Prostate gland (tissue), 2 donors: Measurements from ENCODE around the gene BOLA2. TPM values are rescaled to one million over a fixed set of nuclear protein-coding genes. Genes with fewer than 3 reads are reported as not detected.
"Not testable (repeated sequence)": the region's sequence is repeated elsewhere in the genome, so short reads cannot be mapped to it uniquely, and the experiment has no call there.

Experiments
- DNase-seq: peaks from one replicate; pipeline ENCODE4 v3.0.0-alpha.2; 2019; ENCODE audit warnings: low spot score
- H3K27ac ChIP-seq, 2 donors: fragments of 200-600 bp; sonication (generic); 2 replicates each; pipeline ENCODE4 v1.5.1; 2017 to 2019
- H3K27me3 ChIP-seq: fragments of 200-600 bp; sonication (generic); replicated peaks from 2 replicates; pipeline ENCODE4 v1.5.1; 2019; ENCODE audit not compliant: insufficient read depth
- H3K36me3 ChIP-seq, 2 donors: fragments of 200-600 bp; sonication (generic); 1 replicate in 1 of 2; 2 replicates in 1 of 2; pipeline versions ENCODE4 v1.5.1 to v1.8.1; 2017 to 2019
- H3K4me1 ChIP-seq: fragments of 200-600 bp; sonication (generic); replicated peaks from 2 replicates; pipeline ENCODE4 v1.5.1; 2019
- H3K4me3 ChIP-seq, 2 donors: fragments of 200-600 bp; sonication (generic); 2 replicates each; pipeline ENCODE4 v1.5.1; 2017 to 2019
- H3K9me3 ChIP-seq: fragments of 200-600 bp; sonication (generic); 2 replicates; pipeline ENCODE4 v1.5.1; 2017
- POLR2AphosphoS5 ChIP-seq: sonication (generic); formaldehyde crosslinking; IDR thresholded peaks from one replicate; pipeline ENCODE4 v1.6.1; 2017; ENCODE audit warnings: antibody characterized with exemption
- WGBS: methylation state at CpG from one replicate; pipeline ENCODE4 v1.1.5; 2018; 5-methylcytosine and 5-hydroxymethylcytosine counted together
- intact Hi-C: fragments of 100-400 bp; cut with DNase I; formaldehyde crosslinking; loops from one replicate; pipeline ENCODE4 v1.14.2; 2022
- total RNA-seq, 2 donors: library from RNA; depleted of rRNA; stranded (reverse); fragments of >200 nt; gene quantifications; one replicate each; pipeline ENCODE4 v1.1.0, GENCODE V29; 2016

The BOLA2 gene
- total RNA-seq, result 1 to 10 TPM; 8.5 to 8.6 TPM

- H3K4me3 ChIP-seq, H3K27me3 ChIP-seq, intact Hi-C loops, H3K36me3 ChIP-seq, H3K27ac ChIP-seq, H3K4me1 ChIP-seq, DNase-seq, H3K9me3 ChIP-seq: not testable (repeated sequence)
- no CpG with 5 or more reads among the region's 33 CpGs for WGBS
Observed at GRCh38 chr16:29454269-29454668, at the start of gene BOLA2, which contains the start of gene SLX1B. Gene BOLA2, minus strand, starts transcription at chr16:29454351. Its CDS starts 98 bp downstream, at chr16:29454253. Gene SLX1B, plus strand, starts transcription at chr16:29454533.

GRCh38 chr16:29482276-29482675 lies 28.1 kb upstream of the BOLA2 start:
- H3K36me3 ChIP-seq, DNase-seq, H3K4me3 ChIP-seq, intact Hi-C loops, H3K9me3 ChIP-seq, H3K27ac ChIP-seq, H3K27me3 ChIP-seq, H3K4me1 ChIP-seq: not testable (repeated sequence)
- WGBS, result 65% methylated on average over 6 of the region's 12 CpGs

GRCh38 chr16:29472065-29472464 lies 17.9 kb upstream of the BOLA2 start:
- H3K27me3 ChIP-seq, H3K9me3 ChIP-seq, DNase-seq, H3K27ac ChIP-seq, H3K4me1 ChIP-seq, intact Hi-C loops, H3K36me3 ChIP-seq, H3K4me3 ChIP-seq: not testable (repeated sequence)
- no CpG with 5 or more reads among the region's 4 CpGs for WGBS

GRCh38 chr16:29469660-29470059 lies 15.5 kb upstream of the BOLA2 start:
- H3K9me3 ChIP-seq, H3K27ac ChIP-seq, H3K27me3 ChIP-seq, H3K4me1 ChIP-seq, H3K36me3 ChIP-seq, H3K4me3 ChIP-seq, intact Hi-C loops: not testable (repeated sequence)
- DNase-seq, result peak; percentile 81
- peak; percentile 15 for TF ChIP-seq POLR2AphosphoS5
- 6% methylated on average over 5 of the region's 6 CpGs for WGBS

- intact Hi-C loops, H3K4me3 ChIP-seq, H3K27me3 ChIP-seq, H3K9me3 ChIP-seq, H3K4me1 ChIP-seq, H3K27ac ChIP-seq, DNase-seq, H3K36me3 ChIP-seq: not testable (repeated sequence)
- WGBS, result no CpG with 5 or more reads among the region's 10 CpGs
Observed at GRCh38 chr16:29467654-29468366, 13.7 kb upstream of the BOLA2 start.

GRCh38 chr16:29466904-29467303 lies 12.8 kb upstream of the BOLA2 start:
- H3K27me3 ChIP-seq, H3K27ac ChIP-seq, DNase-seq, intact Hi-C loops, H3K36me3 ChIP-seq, H3K4me1 ChIP-seq, H3K4me3 ChIP-seq, H3K9me3 ChIP-seq: not testable (repeated sequence)
- WGBS, result no CpG with 5 or more reads among the region's 33 CpGs

- intact Hi-C loops, H3K27me3 ChIP-seq, H3K36me3 ChIP-seq, DNase-seq, H3K9me3 ChIP-seq, H3K4me3 ChIP-seq, H3K4me1 ChIP-seq, H3K27ac ChIP-seq: not testable (repeated sequence)
- no CpG with 5 or more reads among the region's 57 CpGs for WGBS
Observed at GRCh38 chr16:29465985-29466824, 12.1 kb upstream of the BOLA2 start.

- H3K9me3 ChIP-seq, DNase-seq, H3K4me3 ChIP-seq, H3K27ac ChIP-seq, H3K4me1 ChIP-seq, H3K27me3 ChIP-seq, H3K36me3 ChIP-seq, intact Hi-C loops: not testable (repeated sequence)
- no CpG with 5 or more reads among the region's 9 CpGs for WGBS
Observed at GRCh38 chr16:29460647-29461030, 6.5 kb upstream of the BOLA2 start.

GRCh38 chr16:29459706-29460646 lies 5.8 kb upstream of the BOLA2 start, which contains the start of gene SULT1A4:
Gene SULT1A4, plus strand, starts transcription at chr16:29459913. Its CDS starts 1,473 bp downstream, at chr16:29461386.
- no CpG with 5 or more reads among the region's 13 CpGs for WGBS
- intact Hi-C loops, H3K4me3 ChIP-seq, H3K27me3 ChIP-seq, H3K27ac ChIP-seq, H3K36me3 ChIP-seq, DNase-seq, H3K4me1 ChIP-seq, H3K9me3 ChIP-seq: not testable (repeated sequence)

GRCh38 chr16:29457660-29458059 lies 3.5 kb upstream of the BOLA2 start:
- H3K27ac ChIP-seq, H3K27me3 ChIP-seq, H3K9me3 ChIP-seq, H3K4me1 ChIP-seq, H3K36me3 ChIP-seq, intact Hi-C loops, DNase-seq, H3K4me3 ChIP-seq: not testable (repeated sequence)
- WGBS, result no CpG with 5 or more reads among the region's 2 CpGs

- DNase-seq, intact Hi-C loops, H3K9me3 ChIP-seq, H3K36me3 ChIP-seq, H3K4me3 ChIP-seq, H3K27ac ChIP-seq, H3K27me3 ChIP-seq, H3K4me1 ChIP-seq: not testable (repeated sequence)
- no CpG with 5 or more reads among the region's 29 CpGs for WGBS
Observed at GRCh38 chr16:29454828-29455227, 677 bp upstream of the BOLA2 start.
